ENCODE data around the gene SORL1. TPM values are rescaled to one million over a fixed set of nuclear protein-coding genes. Genes with fewer than 3 reads are reported as not detected.

The SORL1 gene
- total and polyA plus RNA-seq, 2 of the 13 experiments (the other 11 are each of a cell fraction or from before 2014, with no cell fraction given), result 21.3 to 148 TPM

DNA sequence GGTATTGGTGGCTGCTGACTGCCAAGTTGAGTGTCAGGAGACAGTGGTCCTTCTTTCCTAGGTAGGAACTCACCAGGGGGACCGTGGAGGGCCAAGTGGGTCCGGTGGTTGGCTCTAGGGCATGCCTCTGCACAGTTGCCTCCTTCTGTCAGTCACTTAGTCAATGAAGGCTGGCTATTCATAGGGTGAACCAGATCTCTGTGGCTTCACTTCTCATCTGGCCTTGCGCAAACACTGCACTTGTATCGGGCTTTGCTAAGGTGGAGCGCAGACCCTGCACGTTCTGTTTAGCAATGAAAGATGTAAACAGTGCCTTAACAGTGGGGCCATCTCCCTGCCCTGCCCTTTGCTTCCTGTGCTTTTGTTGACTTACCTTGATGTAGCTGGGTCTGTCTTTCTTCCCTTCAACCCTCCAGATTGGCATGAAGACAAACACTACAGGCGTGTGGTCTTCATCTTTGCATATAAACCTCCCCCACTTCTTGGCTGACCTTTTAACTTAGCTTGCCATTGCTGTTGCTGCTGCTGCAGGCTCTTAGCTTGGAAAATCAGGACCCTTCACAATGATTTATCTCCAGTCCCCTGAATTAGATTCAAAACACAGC, 7.4 kb downstream of the SORL1 start (continued):
- TF ChIP-seq, protein P1, sequence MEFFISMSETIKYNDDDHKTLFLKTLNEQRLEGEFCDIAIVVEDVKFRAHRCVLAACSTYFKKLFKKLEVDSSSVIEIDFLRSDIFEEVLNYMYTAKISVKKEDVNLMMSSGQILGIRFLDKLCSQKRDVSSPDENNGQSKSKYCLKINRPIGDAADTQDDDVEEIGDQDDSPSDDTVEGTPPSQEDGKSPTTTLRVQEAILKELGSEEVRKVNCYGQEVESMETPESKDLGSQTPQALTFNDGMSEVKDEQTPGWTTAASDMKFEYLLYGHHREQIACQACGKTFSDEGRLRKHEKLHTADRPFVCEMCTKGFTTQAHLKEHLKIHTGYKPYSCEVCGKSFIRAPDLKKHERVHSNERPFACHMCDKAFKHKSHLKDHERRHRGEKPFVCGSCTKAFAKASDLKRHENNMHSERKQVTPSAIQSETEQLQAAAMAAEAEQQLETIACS (CRISPR knock-in tag; IDR thresholded peaks at IDR 0.05), result peak; percentile 54; the same call in 1 of the 2 replicates
- no peak for TF ChIP-seq GPN1 (CRISPR knock-in tag; IDR thresholded peaks at IDR 0.05; ENCODE audit: borderline replicate concordance)
- no peak for TF ChIP-seq HMGA1 (CRISPR knock-in tag; conservative IDR thresholded peaks at IDR 0.05)
- no peak for TF ChIP-seq ZNF207 (IDR thresholded peaks at IDR 0.05; ENCODE audit: borderline replicate concordance)
- no peak for TF ChIP-seq ZNF549 (CRISPR knock-in tag; IDR thresholded peaks at IDR 0.05)
- TF ChIP-seq, protein P2, sequence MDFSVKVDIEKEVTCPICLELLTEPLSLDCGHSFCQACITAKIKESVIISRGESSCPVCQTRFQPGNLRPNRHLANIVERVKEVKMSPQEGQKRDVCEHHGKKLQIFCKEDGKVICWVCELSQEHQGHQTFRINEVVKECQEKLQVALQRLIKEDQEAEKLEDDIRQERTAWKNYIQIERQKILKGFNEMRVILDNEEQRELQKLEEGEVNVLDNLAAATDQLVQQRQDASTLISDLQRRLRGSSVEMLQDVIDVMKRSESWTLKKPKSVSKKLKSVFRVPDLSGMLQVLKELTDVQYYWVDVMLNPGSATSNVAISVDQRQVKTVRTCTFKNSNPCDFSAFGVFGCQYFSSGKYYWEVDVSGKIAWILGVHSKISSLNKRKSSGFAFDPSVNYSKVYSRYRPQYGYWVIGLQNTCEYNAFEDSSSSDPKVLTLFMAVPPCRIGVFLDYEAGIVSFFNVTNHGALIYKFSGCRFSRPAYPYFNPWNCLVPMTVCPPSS (IDR thresholded peaks at IDR 0.05), result no peak
- TF ChIP-seq JUNB (CRISPR knock-in tag; IDR thresholded peaks at IDR 0.05; ENCODE audit: borderline replicate concordance), result no peak; the same call in 1 of the 2 replicates
- TF ChIP-seq ZBTB38 (CRISPR knock-in tag; IDR thresholded peaks at IDR 0.05), result peak; percentile 97
- TF ChIP-seq, protein P3, sequence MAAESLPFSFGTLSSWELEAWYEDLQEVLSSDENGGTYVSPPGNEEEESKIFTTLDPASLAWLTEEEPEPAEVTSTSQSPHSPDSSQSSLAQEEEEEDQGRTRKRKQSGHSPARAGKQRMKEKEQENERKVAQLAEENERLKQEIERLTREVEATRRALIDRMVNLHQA (CRISPR knock-in tag; IDR thresholded peaks at IDR 0.05), result no peak
- TF ChIP-seq KDM1A (CRISPR knock-in tag; IDR thresholded peaks at IDR 0.05), result peak; percentile 82
- TF ChIP-seq ZFP90 (CRISPR knock-in tag; IDR thresholded peaks at IDR 0.05; ENCODE audit: borderline replicate concordance), result peak; percentile 96; the same call in 1 of the 2 replicates
- no peak for TF ChIP-seq ATM (IDR thresholded peaks at IDR 0.05; ENCODE audit: borderline replicate concordance)
- TF ChIP-seq NFE2 (CRISPR knock-in tag; IDR thresholded peaks at IDR 0.05), result no peak
- TF ChIP-seq, protein P4, sequence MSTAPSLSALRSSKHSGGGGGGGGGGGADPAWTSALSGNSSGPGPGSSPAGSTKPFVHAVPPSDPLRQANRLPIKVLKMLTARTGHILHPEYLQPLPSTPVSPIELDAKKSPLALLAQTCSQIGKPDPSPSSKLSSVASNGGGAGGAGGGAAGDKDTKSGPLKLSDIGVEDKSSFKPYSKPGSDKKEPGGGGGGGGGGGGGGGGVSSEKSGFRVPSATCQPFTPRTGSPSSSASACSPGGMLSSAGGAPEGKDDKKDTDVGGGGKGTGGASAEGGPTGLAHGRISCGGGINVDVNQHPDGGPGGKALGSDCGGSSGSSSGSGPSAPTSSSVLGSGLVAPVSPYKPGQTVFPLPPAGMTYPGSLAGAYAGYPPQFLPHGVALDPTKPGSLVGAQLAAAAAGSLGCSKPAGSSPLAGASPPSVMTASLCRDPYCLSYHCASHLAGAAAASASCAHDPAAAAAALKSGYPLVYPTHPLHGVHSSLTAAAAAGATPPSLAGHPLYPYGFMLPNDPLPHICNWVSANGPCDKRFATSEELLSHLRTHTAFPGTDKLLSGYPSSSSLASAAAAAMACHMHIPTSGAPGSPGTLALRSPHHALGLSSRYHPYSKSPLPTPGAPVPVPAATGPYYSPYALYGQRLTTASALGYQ (CRISPR knock-in tag; IDR thresholded peaks at IDR 0.05), result peak; percentile 97
- TF ChIP-seq ONECUT2 (CRISPR knock-in tag; IDR thresholded peaks at IDR 0.05), result peak; percentile 76
- TF ChIP-seq, protein P5, sequence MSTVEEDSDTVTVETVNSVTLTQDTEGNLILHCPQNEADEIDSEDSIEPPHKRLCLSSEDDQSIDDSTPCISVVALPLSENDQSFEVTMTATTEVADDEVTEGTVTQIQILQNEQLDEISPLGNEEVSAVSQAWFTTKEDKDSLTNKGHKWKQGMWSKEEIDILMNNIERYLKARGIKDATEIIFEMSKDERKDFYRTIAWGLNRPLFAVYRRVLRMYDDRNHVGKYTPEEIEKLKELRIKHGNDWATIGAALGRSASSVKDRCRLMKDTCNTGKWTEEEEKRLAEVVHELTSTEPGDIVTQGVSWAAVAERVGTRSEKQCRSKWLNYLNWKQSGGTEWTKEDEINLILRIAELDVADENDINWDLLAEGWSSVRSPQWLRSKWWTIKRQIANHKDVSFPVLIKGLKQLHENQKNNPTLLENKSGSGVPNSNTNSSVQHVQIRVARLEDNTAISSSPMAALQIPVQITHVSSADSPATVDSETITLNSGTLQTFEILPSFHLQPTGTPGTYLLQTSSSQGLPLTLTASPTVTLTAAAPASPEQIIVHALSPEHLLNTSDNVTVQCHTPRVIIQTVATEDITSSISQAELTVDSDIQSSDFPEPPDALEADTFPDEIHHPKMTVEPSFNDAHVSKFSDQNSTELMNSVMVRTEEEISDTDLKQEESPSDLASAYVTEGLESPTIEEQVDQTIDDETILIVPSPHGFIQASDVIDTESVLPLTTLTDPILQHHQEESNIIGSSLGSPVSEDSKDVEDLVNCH (CRISPR knock-in tag; IDR thresholded peaks at IDR 0.05), result no peak
- no peak for TF ChIP-seq FIP1L1 (IDR thresholded peaks at IDR 0.05; ENCODE audit: borderline replicate concordance, insufficient read depth, low read depth, low read length)
- TF ChIP-seq SIN3B (IDR thresholded peaks at IDR 0.05; ENCODE audit: low read length), result no peak
- no peak for TF ChIP-seq ADNP (CRISPR knock-in tag; IDR thresholded peaks at IDR 0.05)
- TF ChIP-seq CCAR2 (optimal IDR thresholded peaks at IDR 0.05; ENCODE audit: low read depth, low read length), result no peak
- TF ChIP-seq KDM5A (IDR thresholded peaks at IDR 0.05; ENCODE audit: borderline replicate concordance, low read length), result no peak
- TF ChIP-seq ZNF282 (IDR thresholded peaks at IDR 0.05; ENCODE audit: partially characterized antibody), result no peak
- TF ChIP-seq ZNF543 (CRISPR knock-in tag; IDR thresholded peaks at IDR 0.05), result peak; percentile 24; the same call in 1 of the 2 replicates
- no peak for TF ChIP-seq ZNF468 (CRISPR knock-in tag; IDR thresholded peaks at IDR 0.05)

Measured in HepG2 (cell line).